IPS-11a (cell line): ENCODE measurements around the gene SUGCT.

ENCODE experiments used
- H3K4me3 ChIP-seq: one replicate; pipeline ENCODE4 v1.5.1; 2013; ENCODE audit warnings: low read depth, low read length, control low read depth

The SUGCT gene

GRCh38 chr7:40507166-40507565 lies 372.4 kb downstream of the SUGCT start:
- no peak overlapping the region for H3K4me3 ChIP-seq

GRCh38 chr7:40509287-40509996 lies 374.6 kb downstream of the SUGCT start:
- H3K4me3 ChIP-seq, result no peak overlapping the region

- H3K4me3 ChIP-seq, result no peak overlapping the region
Observed at GRCh38 chr7:40516376-40516775, 381.6 kb downstream of the SUGCT start.

GRCh38 chr7:40519009-40519408 lies 384.2 kb downstream of the SUGCT start:
- no peak overlapping the region for H3K4me3 ChIP-seq

- no peak overlapping the region for H3K4me3 ChIP-seq
Observed at GRCh38 chr7:40520986-40521738, 386.4 kb downstream of the SUGCT start.

GRCh38 chr7:40525764-40526163 lies 391.0 kb downstream of the SUGCT start:
- H3K4me3 ChIP-seq, result no peak overlapping the region

GRCh38 chr7:40526951-40527715 lies 392.3 kb downstream of the SUGCT start:
- H3K4me3 ChIP-seq, result no peak overlapping the region

- no peak overlapping the region for H3K4me3 ChIP-seq
Observed at GRCh38 chr7:40527723-40528122, 392.9 kb downstream of the SUGCT start.

GRCh38 chr7:40530292-40530691 lies 395.5 kb downstream of the SUGCT start:
- H3K4me3 ChIP-seq, result no peak overlapping the region

- no peak overlapping the region for H3K4me3 ChIP-seq
Observed at GRCh38 chr7:40531956-40532355, 397.2 kb downstream of the SUGCT start.

- H3K4me3 ChIP-seq, result no peak overlapping the region
Observed at GRCh38 chr7:40535678-40536077, 400.9 kb downstream of the SUGCT start.

GRCh38 chr7:40536421-40536820 lies 401.6 kb downstream of the SUGCT start:
- no peak overlapping the region for H3K4me3 ChIP-seq

- no peak overlapping the region for H3K4me3 ChIP-seq
Observed at GRCh38 chr7:40538281-40538680, 403.5 kb downstream of the SUGCT start.

GRCh38 chr7:40541336-40541735 lies 406.5 kb downstream of the SUGCT start:
- H3K4me3 ChIP-seq, result no peak overlapping the region

GRCh38 chr7:40542982-40543741 lies 408.4 kb downstream of the SUGCT start:
- no peak overlapping the region for H3K4me3 ChIP-seq

GRCh38 chr7:40544221-40544723 lies 409.5 kb downstream of the SUGCT start:
- H3K4me3 ChIP-seq, result no peak overlapping the region

- H3K4me3 ChIP-seq, result no peak overlapping the region
Observed at GRCh38 chr7:40544871-40545303, 410.1 kb downstream of the SUGCT start.

GRCh38 chr7:40545739-40546138 lies 410.9 kb downstream of the SUGCT start:
- no peak overlapping the region for H3K4me3 ChIP-seq

- H3K4me3 ChIP-seq, result no peak overlapping the region
Observed at GRCh38 chr7:40546616-40547501, 412.1 kb downstream of the SUGCT start.
